HepG2 (cell line): ENCODE measurements around the gene SLC17A9. TPM values are rescaled to one million over a fixed set of nuclear protein-coding genes. Genes with fewer than 3 reads are reported as not detected.
A peak's percentile ranks its signal among the peaks of the same experiment; 100 is the strongest.

Source experiments
- ATF6 ChIP-seq: sonication (generic); formaldehyde crosslinking; conservative IDR thresholded peaks from 2 replicates; pipeline ENCODE4 v1.4.0; 2020; ENCODE audit warnings: missing genetic modification reagents
- CBX2 ChIP-seq, 2 experiments: fragments of 200-600 bp in 1 of 2; sonication (generic); formaldehyde crosslinking in 1 of 2; IDR thresholded peaks; 2 replicates each; pipeline versions ENCODE4 v1.7.0 to v1.8.1; 2018 to 2022; ENCODE audit warnings: low read depth in 2 of 2, low read length in 1 of 2, mild to moderate bottlenecking in 1 of 2, missing genetic modification reagents in 1 of 2
- CBX5 ChIP-seq: sonication (generic); formaldehyde crosslinking; IDR thresholded peaks from 2 replicates; pipeline ENCODE4 v1.4.0; 2020; ENCODE audit warnings: missing genetic modification reagents, borderline replicate concordance
- CC2D1A ChIP-seq: sonication (generic); formaldehyde crosslinking; IDR thresholded peaks from 2 replicates; pipeline ENCODE4 v1.8.1; 2023; ENCODE audit warnings: mild to moderate bottlenecking, missing genetic modification reagents
- EHMT2 ChIP-seq: fragments of 200-600 bp; sonication (generic); IDR thresholded peaks from 2 replicates; pipeline ENCODE4 v1.7.0; 2017; ENCODE audit warnings: antibody characterized with exemption, low read depth, low read length, borderline replicate concordance
- GMEB2 ChIP-seq: IDR thresholded peaks from 2 replicates; pipeline ENCODE4 v1.6.1; 2016; ENCODE audit warnings: missing biosample characterization, missing genetic modification reagents, low read depth
- HOXA5 ChIP-seq: sonication (generic); formaldehyde crosslinking; IDR thresholded peaks from 2 replicates; pipeline ENCODE4 v1.4.0; 2020; ENCODE audit warnings: missing genetic modification reagents
- KAT2B ChIP-seq: fragments of 150-350 bp; IDR thresholded peaks from 2 replicates; pipeline ENCODE4 v1.6.1; 2014; ENCODE audit warnings: low read depth, low read length, borderline replicate concordance
- MAFF ChIP-seq: IDR thresholded peaks from 2 replicates; pipeline ENCODE4 v1.6.1; 2011; ENCODE audit warnings: low read depth, low read length, improper control_type of control experiment
- MAFG ChIP-seq: sonication (generic); formaldehyde crosslinking; IDR thresholded peaks from 2 replicates; pipeline ENCODE4 v1.5.1; 2020; ENCODE audit warnings: mild to moderate bottlenecking, missing genetic modification reagents
- MNT ChIP-seq: fragments of 450-650 bp; IDR thresholded peaks from 2 replicates; pipeline ENCODE4 v1.6.1; 2016
- MTA3 ChIP-seq: sonication (generic); formaldehyde crosslinking; IDR thresholded peaks from 2 replicates; pipeline ENCODE4 v1.4.0; 2020; ENCODE audit warnings: missing genetic modification reagents
- NFKBIZ ChIP-seq: IDR thresholded peaks from 2 replicates; pipeline ENCODE4 v1.6.1; 2018; ENCODE audit warnings: missing genetic modification reagents, missing compliant biosample characterization
- RBM39 ChIP-seq: fragments of 200-400 bp; formaldehyde crosslinking; IDR thresholded peaks from one replicate; pipeline ENCODE4 v1.6.1; 2018; ENCODE audit warnings: antibody characterized with exemption, mild to moderate bottlenecking, low read depth, low read length; ENCODE audit not compliant: poor library complexity, severe bottlenecking
- RELA ChIP-seq: sonication (generic); formaldehyde crosslinking; IDR thresholded peaks from 2 replicates; pipeline ENCODE4 v1.4.0; 2020; ENCODE audit warnings: missing genetic modification reagents
- RFX1 ChIP-seq: fragments of 450-650 bp; IDR thresholded peaks from 2 replicates; pipeline ENCODE4 v1.6.1; 2017
- RFX5 ChIP-seq: IDR thresholded peaks from 2 replicates; pipeline ENCODE4 v1.6.1; 2011; ENCODE audit warnings: low read depth, low read length, improper control_type of control experiment
- SKI ChIP-seq: fragments of 450-650 bp; IDR thresholded peaks from one replicate; pipeline ENCODE4 v1.6.1; 2018; ENCODE audit warnings: mild to moderate bottlenecking; ENCODE audit not compliant: partially characterized antibody
- ZBTB7B ChIP-seq: sonication (generic); formaldehyde crosslinking; IDR thresholded peaks from 2 replicates; pipeline ENCODE4 v1.4.0; 2020; ENCODE audit warnings: missing genetic modification reagents
- ZNF460 ChIP-seq: sonication (generic); formaldehyde crosslinking; IDR thresholded peaks from 2 replicates; pipeline ENCODE4 v1.5.1; 2020; ENCODE audit warnings: missing genetic modification reagents, mild to moderate bottlenecking, borderline replicate concordance
- ZNF549 ChIP-seq: sonication (generic); formaldehyde crosslinking; IDR thresholded peaks from 2 replicates; pipeline ENCODE4 v1.5.0; 2020; ENCODE audit warnings: missing genetic modification reagents
- ZNF678 ChIP-seq: sonication (generic); formaldehyde crosslinking; IDR thresholded peaks from 2 replicates; pipeline ENCODE4 v1.4.0; 2020; ENCODE audit warnings: mild to moderate bottlenecking, missing genetic modification reagents
- ZNF710 ChIP-seq: sonication (generic); formaldehyde crosslinking; IDR thresholded peaks from 2 replicates; pipeline ENCODE4 v1.5.0; 2020; ENCODE audit warnings: mild to moderate bottlenecking, missing genetic modification reagents, borderline replicate concordance
- ZNF720 ChIP-seq: sonication (generic); formaldehyde crosslinking; IDR thresholded peaks from 2 replicates; pipeline ENCODE4 v1.4.0; 2020; ENCODE audit warnings: missing genetic modification reagents
- polyA plus RNA-seq, 8 experiments: library from polyadenylated mRNA; depleted of rRNA in 3 of 8; stranded (reverse) in 7 of 8; unstranded in 1 of 8; fragments of >200 nt; fragmentation: Illumina TruSeq in 4 of 8; extraction: Trizol in 4 of 8; gene quantifications; 2 replicates each; pipeline versions ENCODE4 v1.2.1 to v1.2.3, GENCODE V29; 2011 to 2016; ENCODE audit warnings: low read depth in 4 of 8, missing spikeins in 1 of 8, mixed read lengths in 1 of 8; ENCODE audit not compliant: insufficient read depth in 1 of 8
- total RNA-seq, 5 experiments: library from RNA; depleted of rRNA; stranded (reverse); fragments of >200 nt; fragmentation: Illumina TruSeq; extraction: Trizol; gene quantifications; 2 replicates each; pipeline ENCODE4 v1.2.3, GENCODE V29; 2016; ENCODE audit warnings: low read depth in 1 of 5

SLC17A9 gene
- total and polyA plus RNA-seq, 2 of the 13 experiments (the other 11 are each of a cell fraction or from before 2014, with no cell fraction given) = 110 to 191 TPM

- TF ChIP-seq EHMT2 (no peak), RFX5 (no peak), SKI (peak; percentile 74), ZNF720 (CRISPR knock-in tag) (no peak), ZNF710 (CRISPR knock-in tag) (peak; percentile 97), ZNF549 (CRISPR knock-in tag) (no peak), ZNF678 (CRISPR knock-in tag) (no peak), RFX1 (no peak), MNT (peak; percentile 78), NFKBIZ (CRISPR knock-in tag) (peak; percentile 77), CBX5 (CRISPR knock-in tag) (peak; percentile 98), RELA (CRISPR knock-in tag) (0 out of 2 replicates have a peak, but pooled peaks have one; percentile 56), ZNF460 (CRISPR knock-in tag) (peak; percentile 99), ZBTB7B (CRISPR knock-in tag) (peak; percentile 82), MTA3 (CRISPR knock-in tag) (no peak), RBM39 (no peak), MAFG (CRISPR knock-in tag) (no peak), CBX2 (IDR thresholded peaks at IDR 0.05; ENCODE audit: low read depth, low read length) (no peak), CBX2 (CRISPR knock-in tag; IDR thresholded peaks at IDR 0.05; ENCODE audit: low read depth) (peak; percentile 34; the same call in 1 of the 2 replicates), ATF6 (CRISPR knock-in tag) (peak; percentile 86; the same call in 1 of the 2 replicates), CC2D1A (CRISPR knock-in tag) (peak; percentile 89; the same call in 1 of the 2 replicates), MAFF (peak; percentile 49; the same call in 1 of the 2 replicates), KAT2B (no peak), HOXA5 (CRISPR knock-in tag) (peak; percentile 92), GMEB2 (CRISPR knock-in tag) (no peak; the same call in 1 of the 2 replicates)
Observed at GRCh38 chr20:62916703-62917476, 35.6 kb upstream of the SLC17A9 start (continued).
